A549 (cell line): Measurements from ENCODE around the gene PGLYRP1.

Experiments used
- CHD4 ChIP-seq: fragments of 200-600 bp; sonication (generic); IDR thresholded peaks from 2 replicates; pipeline ENCODE4 v1.6.1; 2016; ENCODE audit warnings: antibody characterized with exemption, mild to moderate bottlenecking, borderline replicate concordance
- FOSB ChIP-seq: fragments of 250-450 bp; sonication (Bioruptor Pico); IDR thresholded peaks from 2 replicates; pipeline ENCODE4 v1.5.0; 2020; ENCODE audit warnings: mild to moderate bottlenecking, moderate library complexity
- KDM1A ChIP-seq: fragments of 200-600 bp; sonication (generic); IDR thresholded peaks from 2 replicates; pipeline ENCODE4 v1.6.1; 2016; ENCODE audit warnings: low read depth, mild to moderate bottlenecking
- POLR2A ChIP-seq: IDR thresholded peaks from 2 replicates; pipeline ENCODE4 v1.6.1; 2012; ENCODE audit warnings: mild to moderate bottlenecking, low read length
- RAD21 ChIP-seq, 2 experiments: fragments of >200 bp in 1 of 2; sonication (Bioruptor Twin) in 1 of 2; formaldehyde crosslinking in 1 of 2; IDR thresholded peaks in 1 of 2; conservative IDR thresholded peaks in 1 of 2; 2 replicates in 1 of 2; 3 replicates in 1 of 2; pipeline ENCODE4 v1.6.1; 2012 to 2018; ENCODE audit warnings: inconsistent platforms in 1 of 2
- RCOR1 ChIP-seq: fragments of 150-350 bp; IDR thresholded peaks from 2 replicates; pipeline ENCODE4 v1.6.1; 2014; ENCODE audit warnings: antibody characterized with exemption, low read length, low read depth
- REST ChIP-seq: fragments of 200-600 bp; sonication (generic); IDR thresholded peaks from 2 replicates; pipeline ENCODE4 v1.6.1; 2016; ENCODE audit warnings: antibody characterized with exemption, mild to moderate bottlenecking, moderate library complexity
- TF ChIP-seq, protein P1 (sequence below): fragments of >200 bp; sonication (Bioruptor Twin); formaldehyde crosslinking; IDR thresholded peaks from 3 replicates; pipeline ENCODE4 v1.5.1; 2016
- TF ChIP-seq, protein P2 (sequence below): fragments of 150-350 bp; IDR thresholded peaks from 2 replicates; pipeline ENCODE4 v1.6.1; 2014; ENCODE audit warnings: low read depth, mild to moderate bottlenecking, low read length

DNA sequence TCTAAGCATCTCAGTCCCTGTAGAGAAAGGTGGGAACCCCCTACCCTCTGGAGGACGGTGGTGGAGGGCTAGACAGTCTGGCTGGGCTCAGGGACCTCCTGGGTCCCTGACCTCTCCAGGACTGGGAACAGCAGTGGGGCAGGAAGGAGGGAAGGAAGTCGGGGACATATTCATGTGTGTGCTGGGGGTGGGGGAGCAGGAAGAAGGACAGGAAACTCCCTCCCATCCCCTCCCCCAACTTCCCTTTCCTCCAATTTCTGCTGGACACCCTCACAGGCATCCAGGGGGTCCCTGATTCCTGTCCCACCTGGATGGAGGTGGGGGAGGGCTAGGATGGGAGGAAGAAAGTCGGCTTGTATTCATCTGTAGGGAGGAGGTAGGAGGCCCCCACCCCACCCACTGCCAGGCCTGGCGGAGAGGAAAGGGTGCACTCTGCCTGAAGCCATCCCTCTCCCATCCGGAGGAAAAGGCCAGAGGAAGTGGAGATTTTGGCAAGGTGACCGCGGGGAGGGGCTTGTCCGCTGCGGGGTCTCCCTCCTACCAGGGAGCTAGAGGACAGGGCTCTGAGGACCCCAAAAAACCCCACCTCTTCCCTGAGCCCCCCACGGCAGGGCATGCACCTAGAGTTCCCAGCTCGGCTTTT lies 51.5 kb downstream of the PGLYRP1 start:
- TF ChIP-seq REST (no peak), KDM1A (no peak), POLR2A (no peak), RAD21 (conservative IDR thresholded peaks at IDR 0.05 in 1 of 2, IDR thresholded peaks at IDR 0.05 in 1 of 2) (no peak), RCOR1 (no peak), CHD4 (no peak), FOSB (CRISPR knock-in tag) (no peak)
- TF ChIP-seq, protein P1, sequence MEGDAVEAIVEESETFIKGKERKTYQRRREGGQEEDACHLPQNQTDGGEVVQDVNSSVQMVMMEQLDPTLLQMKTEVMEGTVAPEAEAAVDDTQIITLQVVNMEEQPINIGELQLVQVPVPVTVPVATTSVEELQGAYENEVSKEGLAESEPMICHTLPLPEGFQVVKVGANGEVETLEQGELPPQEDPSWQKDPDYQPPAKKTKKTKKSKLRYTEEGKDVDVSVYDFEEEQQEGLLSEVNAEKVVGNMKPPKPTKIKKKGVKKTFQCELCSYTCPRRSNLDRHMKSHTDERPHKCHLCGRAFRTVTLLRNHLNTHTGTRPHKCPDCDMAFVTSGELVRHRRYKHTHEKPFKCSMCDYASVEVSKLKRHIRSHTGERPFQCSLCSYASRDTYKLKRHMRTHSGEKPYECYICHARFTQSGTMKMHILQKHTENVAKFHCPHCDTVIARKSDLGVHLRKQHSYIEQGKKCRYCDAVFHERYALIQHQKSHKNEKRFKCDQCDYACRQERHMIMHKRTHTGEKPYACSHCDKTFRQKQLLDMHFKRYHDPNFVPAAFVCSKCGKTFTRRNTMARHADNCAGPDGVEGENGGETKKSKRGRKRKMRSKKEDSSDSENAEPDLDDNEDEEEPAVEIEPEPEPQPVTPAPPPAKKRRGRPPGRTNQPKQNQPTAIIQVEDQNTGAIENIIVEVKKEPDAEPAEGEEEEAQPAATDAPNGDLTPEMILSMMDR, result no peak
- TF ChIP-seq, protein P2, sequence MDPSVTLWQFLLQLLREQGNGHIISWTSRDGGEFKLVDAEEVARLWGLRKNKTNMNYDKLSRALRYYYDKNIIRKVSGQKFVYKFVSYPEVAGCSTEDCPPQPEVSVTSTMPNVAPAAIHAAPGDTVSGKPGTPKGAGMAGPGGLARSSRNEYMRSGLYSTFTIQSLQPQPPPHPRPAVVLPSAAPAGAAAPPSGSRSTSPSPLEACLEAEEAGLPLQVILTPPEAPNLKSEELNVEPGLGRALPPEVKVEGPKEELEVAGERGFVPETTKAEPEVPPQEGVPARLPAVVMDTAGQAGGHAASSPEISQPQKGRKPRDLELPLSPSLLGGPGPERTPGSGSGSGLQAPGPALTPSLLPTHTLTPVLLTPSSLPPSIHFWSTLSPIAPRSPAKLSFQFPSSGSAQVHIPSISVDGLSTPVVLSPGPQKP, result no peak
